Skeletal muscle cell (primary cell): Measurements from ENCODE around the gene DPP6.

Experiments
- DNase-seq: peaks from one replicate; pipeline ENCODE4 v3.0.0-alpha.2; 2010; ENCODE audit warnings: low read depth
- H3K4me3 ChIP-seq: 2 replicates; pipeline ENCODE4 v1.5.1; 2011; ENCODE audit warnings: low read depth, mild to moderate bottlenecking, control low read depth, low read length, moderate library complexity

Gene DPP6

DNA sequence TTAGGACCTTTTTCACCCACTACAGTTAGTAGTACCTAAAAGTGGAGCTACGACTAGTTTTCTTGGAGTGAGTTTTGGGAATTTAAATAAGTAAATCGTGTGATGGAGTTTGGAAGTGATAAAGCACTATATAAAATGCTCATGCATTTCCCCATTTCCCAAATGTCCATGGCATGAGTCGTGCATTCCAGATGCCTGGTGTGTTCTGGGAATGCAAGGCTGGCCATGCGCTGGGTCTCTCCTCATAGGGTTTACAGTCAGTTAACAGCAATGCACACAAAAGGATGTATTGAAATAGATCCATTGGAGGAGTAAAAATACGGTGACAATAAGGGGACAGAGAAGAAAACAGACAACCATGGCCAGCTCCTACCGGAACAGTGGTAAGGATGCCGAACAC lies 149.8 kb downstream of the DPP6 start:
- no peak for DNase-seq
- H3K4me3 ChIP-seq, result no peak overlapping the region

DNA sequence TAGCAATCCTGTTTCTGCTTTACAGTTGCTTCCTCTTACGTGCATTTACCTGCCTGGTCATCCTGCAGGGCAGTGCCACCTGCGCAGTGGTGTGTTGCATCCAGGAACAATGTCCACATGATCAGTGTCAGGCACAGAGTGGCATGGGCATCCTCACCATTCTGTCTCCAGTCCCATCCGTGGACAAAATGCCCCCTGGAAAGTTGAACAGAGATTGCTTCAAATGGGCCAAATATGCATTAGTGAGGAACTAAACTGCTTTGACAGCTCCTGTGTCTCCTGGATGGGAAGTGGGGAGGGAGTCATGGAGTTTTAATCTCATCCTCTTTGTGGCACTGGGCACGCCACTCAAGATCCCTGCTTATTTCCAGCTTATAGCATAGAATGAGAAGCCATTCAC lies 151.8 kb downstream of the DPP6 start:
- no peak for DNase-seq
- H3K4me3 ChIP-seq, result no peak overlapping the region

DNA sequence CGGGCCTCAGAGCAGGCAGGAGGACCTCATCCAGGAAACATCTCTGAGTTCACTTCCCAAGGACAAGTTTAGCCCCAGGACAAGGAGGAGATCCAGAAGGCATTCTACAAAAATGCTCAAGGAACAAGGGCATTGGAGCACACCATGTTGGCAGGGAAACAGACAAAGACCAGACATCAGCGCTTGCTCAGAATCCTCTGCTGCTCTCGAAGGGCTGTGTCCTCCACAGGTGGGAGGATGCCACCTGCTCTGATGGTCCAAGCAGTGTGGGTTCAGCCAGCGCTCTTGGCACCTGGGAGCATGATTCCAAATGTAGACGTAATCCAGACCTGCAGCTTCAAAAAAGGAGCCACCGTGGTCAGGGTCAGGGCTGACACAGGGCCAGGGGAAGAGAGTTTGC lies 160.7 kb downstream of the DPP6 start:
- DNase-seq, result no peak
- H3K4me3 ChIP-seq, result no peak overlapping the region

DNA sequence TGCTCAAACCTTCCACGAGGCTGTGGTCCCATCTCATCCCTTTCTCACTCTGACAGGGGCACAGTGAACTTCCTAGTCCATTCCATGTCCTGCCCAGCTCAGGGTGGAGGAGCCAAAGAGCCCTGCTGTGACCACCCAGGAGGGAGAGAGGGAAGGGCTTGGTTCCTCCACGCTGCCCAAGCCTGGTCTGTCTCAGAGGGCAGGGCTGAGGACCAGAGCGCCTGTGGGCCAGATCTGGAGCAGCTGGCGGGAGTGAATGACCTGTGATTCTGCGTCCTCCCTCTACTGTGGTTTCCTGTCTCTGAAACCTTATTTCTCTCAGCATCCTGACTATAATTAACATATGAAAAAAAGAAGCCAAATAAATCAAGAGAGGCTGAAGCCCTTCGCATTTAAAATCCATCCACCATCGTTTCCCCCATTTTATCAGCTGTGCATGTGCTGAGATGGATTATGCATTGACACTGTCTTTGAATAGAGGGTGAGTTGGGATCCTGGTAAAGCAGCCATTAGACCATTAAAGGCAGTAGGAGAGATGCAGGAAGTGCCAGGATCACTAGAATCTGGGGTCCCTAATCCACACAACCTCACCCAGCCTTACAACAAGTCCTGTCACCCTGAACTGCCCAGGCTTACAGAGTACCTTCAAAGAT lies 165.6 kb downstream of the DPP6 start:
- no peak overlapping the region for H3K4me3 ChIP-seq
- no peak for DNase-seq

DNA sequence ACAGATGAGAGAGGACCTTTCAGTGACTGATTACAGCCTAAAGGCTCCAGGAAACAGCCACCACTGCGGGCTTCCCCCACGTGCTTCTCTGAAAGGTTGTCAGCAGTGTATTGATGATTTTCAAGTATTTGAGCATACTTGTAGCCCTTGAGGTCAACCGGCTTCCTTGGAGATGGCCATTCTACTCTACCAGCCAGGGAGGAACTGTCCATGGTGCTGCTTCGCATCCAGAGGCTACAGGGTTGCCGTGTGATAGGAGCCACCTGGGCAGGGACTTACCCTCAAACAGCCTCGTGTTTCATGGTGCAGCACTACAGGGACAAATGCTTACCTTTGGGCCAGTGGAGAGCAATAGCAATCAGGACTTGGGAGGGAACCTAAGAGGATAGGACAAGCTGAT lies 179.5 kb downstream of the DPP6 start:
- DNase-seq, result no peak
- no peak overlapping the region for H3K4me3 ChIP-seq

DNA sequence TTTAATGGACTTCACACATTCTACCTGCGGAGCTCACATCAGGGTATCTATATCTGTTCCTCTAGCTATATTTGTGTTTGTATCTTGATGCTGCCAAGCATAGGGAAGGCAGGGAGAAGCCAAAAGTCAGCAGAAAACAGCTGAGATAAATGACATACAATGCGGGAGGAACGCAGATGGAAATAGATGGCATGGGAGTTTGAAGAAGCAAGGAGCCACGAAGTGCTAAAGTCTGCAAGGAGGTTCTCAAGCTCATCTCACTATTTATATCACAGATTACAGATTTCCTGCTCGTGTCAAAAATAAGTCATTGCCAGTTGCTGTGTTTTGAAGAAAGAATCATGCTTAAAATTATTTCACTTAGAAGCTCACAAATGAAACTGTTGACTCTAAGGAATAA lies 180.5 kb downstream of the DPP6 start:
- DNase-seq, result no peak
- H3K4me3 ChIP-seq, result no peak overlapping the region

DNA sequence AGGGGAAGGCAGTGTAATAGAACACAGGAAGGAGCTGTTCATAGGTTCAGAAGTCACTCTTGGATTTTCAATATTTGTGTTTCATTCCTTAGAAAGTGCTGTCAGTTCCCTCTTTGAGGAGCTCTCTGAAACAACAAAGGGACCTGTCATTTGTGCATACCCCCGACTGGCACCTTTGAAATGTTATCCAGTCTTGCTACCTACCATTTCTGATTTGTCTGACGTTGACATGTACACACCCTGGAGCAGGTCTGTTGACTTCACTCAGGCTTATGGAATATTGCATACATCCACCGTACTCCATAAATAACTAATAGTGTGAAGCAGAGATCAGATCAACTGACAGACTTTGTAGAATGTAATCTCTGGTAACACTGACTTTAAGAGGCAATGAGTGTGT lies 189.8 kb downstream of the DPP6 start:
- no peak for DNase-seq

DNA sequence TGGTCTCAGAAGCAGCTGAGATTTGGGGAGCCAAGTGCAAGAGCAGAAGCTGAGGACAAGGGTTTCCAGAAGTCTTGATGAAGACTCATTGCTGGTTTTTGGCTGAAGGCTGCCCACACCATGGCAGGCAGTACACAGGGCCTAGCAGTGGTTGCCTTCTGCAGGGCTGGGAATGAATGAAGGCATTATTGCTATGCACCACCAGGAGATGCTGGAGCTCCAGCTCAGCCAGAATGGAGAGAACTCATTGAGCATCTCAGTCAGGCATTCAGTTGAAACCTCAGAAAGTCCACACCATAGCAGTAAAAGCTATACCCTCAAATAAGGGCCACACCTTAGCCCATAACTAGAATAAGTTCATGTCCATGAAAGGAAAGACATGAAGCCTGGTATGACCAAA lies 190.5 kb downstream of the DPP6 start:
- DNase-seq, result no peak
- no peak overlapping the region for H3K4me3 ChIP-seq

More for the DNA sequence above, 189.8 kb downstream of the DPP6 start:
- H3K4me3 ChIP-seq, result no peak overlapping the region

DNA sequence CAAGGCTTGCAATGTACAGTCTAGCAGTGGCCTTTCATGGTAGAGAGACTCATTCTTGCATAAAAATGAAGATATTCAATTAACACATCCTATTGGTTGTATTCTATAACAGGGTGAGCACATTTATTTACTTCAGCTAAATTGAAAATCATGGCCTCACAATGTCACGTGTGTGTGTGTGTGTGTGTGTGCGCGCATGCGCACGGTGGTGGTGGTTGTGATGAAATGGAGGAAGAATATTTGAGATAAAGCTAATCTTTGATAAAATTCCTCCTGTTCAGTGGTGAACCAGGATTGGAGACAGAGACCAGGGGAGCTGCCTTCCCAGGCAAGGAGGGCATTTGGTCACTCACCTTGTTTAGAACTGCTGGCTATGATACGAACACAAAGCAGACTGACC lies 199.8 kb downstream of the DPP6 start:
- no peak for DNase-seq
- no peak overlapping the region for H3K4me3 ChIP-seq

DNA sequence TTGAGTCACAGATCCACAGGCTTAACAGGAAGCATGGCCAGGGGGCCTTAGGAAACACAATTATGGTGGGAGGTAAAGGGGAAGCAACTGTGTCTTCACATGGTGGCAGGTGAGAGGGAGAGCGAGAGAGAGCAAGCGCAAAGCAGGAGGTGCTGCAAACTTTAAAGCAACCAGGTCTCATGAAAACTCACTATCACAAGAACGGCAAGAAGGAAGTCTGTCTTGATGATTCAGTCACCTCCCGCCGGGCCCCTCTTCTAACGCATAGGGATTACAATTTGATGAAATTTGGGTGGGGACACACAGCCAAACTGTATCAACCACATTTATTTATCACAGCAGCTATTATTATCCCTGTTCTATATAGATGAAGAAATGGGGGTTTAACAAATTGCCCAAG lies 201.6 kb downstream of the DPP6 start:
- no peak for DNase-seq
- H3K4me3 ChIP-seq, result no peak overlapping the region

DNA sequence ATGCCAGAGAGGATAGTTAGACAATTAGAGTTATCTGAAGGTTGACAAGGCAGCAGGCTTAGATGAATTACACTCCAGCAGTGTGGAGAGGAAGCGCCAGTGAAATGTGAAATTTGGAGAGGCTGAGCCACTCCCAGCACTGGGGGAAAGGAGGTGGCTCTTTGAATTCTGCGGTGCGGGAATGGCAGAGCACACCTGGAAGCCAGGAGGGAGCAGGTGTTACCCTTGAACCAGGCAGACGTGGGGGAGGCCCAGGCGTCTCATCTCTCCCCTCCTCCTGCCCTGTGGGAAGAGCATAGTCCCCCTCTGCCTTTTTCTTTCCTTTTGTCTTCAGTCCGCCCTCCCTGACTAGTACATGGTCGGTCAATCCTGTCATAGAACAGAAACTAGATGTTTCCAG lies 203.1 kb downstream of the DPP6 start:
- no peak for DNase-seq
- H3K4me3 ChIP-seq, result no peak overlapping the region

DNA sequence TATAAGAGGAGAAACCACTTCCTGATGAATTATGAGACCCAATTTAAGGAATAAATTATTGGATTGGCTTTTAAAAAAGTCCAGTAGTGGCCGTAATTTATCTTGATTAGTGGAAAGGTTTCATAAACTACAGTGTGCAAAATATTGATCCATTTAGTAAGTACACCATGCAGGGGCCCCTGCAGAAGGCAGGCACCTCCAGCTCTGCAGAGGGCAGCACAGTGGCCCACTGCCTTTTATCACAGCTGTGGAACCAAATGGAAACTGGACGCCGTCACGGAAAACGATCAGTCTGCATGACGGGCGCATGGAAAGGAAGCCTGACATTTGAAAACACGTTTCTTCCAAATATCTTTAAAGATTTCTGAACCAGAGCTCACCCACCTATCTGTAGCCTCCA lies 204.0 kb downstream of the DPP6 start:
- no peak for DNase-seq
- no peak overlapping the region for H3K4me3 ChIP-seq

DNA sequence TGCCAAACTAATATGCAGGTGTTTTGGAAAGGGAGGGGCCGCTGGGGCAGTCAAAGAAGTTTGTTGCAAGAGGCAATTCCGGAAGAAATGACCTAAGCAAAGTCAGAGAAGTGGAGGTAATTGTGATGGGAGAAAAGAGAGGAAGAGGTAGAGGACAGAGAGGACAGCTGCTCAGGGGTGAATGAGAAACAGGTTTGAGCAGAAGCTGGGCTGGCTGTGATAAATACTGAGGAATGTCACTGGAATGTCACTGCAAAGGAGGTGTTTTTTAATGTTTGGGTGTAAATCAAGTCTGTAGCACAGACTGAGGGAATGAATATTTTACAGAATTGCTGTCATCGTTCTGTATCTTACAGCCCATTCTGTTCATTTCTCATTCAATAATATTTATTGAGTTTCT lies 207.2 kb downstream of the DPP6 start:
- DNase-seq, result no peak
- no peak overlapping the region for H3K4me3 ChIP-seq

DNA sequence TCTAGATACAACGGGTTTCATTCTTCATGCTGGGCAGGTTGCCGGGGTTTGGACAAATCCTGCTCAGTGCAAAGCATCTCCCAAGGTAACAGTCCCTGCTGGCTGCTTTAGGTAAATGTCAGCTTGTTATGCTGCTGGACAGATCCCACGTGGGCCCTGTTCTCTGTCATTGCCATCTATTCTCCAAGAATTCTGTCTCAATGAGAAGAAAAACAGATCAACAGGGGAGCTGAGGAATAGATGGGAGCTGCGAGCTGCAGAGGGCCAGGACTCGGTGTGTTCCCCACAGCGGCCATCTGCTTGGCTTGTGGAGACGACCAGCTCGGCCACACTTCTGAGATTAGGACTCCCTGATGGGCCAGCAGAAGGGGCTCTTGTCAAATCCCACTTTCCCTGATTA lies 235.2 kb downstream of the DPP6 start:
- H3K4me3 ChIP-seq, result no peak overlapping the region
- no peak for DNase-seq

DNA sequence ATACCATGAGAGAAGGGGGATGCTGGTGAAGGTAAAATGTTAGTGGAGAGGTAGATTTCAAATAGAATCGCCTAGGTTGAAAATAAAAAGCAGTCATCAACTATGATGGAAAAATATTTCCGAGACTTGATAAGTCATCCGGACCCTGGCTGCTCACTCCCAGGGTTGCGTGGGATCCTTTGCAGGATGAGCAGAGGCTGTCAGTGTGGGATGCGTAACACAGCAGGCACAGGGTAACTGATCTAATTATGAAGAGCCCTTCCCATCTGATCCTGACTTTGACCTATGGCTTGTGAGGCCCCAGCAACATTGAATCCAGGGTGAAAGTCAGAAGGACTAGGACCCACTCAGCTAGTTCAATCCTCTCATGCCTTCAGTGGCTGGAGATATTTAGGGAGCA lies 236.9 kb downstream of the DPP6 start:
- DNase-seq, result no peak
- no peak overlapping the region for H3K4me3 ChIP-seq

DNA sequence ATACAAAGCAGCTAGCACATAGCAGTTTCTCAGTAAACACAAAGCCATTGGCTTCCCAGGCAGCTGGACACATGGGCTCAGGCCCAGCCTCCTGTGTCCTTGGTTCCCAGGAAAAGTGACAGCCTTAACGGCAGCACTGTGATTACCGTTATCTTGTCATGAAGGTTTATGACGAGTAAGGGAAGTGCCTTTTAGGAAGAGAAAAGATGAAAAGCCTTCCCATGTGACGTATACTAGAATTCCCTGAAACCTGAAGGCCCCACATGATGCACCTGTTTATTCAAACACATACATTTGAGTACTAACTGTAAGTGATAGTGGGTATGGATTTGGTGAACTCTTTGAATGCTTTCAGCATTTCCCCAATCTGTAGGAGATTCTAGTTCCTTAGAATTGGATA lies 244.2 kb downstream of the DPP6 start:
- no peak for DNase-seq
- H3K4me3 ChIP-seq, result no peak overlapping the region

DNA sequence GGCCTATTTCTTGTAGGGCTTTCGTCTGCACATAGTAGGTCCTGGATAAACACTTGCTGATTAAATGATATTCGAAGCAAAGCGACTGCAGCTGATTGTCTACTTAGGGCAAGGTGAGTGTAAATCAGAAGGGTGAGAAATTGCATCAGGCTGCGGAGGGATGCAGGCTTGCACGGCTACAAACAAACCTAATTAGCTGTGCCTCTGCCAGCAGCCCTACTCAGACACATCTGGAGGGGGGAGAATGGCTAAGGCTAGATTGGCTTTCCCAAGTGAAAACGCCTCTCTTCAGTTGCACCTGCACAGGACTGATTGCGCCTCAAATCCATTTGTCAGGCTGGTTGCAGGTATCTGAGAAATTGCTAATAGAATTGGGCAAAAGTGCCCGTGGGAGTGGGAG lies 247.5 kb downstream of the DPP6 start:
- H3K4me3 ChIP-seq, result no peak overlapping the region
- no peak for DNase-seq

DNA sequence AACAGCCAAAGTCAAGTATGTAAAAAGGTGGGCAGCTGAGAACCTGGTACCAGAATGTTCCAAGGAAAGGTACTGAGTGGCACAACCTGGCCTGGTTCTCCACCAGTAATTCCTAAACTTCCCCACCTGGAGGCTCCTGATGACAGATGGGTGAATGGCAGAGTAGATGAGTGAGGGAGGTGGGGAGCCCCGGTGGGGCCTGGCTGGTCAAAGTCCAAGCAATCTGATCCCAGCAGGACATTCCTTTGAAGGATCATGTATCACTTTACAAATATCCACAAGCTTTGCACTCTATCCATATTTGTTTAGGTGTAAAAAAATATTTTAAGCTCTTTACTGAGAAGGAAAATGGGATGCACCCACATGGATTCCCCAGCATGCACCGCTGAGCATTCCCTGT lies 250.2 kb downstream of the DPP6 start:
- DNase-seq, result no peak
- H3K4me3 ChIP-seq, result no peak overlapping the region

DNA sequence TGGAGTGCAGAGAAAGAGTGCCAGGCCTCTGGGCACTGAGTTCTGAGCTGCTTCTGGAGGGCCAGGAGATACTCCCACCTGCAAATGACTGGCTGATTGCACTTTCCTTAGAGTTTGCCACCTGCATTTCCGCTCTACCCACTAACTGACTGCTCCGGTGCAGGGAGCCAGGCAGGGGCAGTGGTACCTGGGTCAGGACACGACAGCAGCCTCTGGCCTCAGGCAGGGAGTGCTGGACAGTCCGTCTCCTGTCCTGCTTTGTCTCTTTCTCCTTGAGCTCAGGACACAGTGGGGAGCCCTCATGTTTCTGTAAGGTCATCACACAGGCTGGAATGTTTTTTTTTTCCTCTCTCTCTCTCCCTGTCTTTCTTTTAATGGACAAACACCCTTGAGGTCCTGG lies 252.0 kb downstream of the DPP6 start:
- H3K4me3 ChIP-seq, result no peak overlapping the region
- no peak for DNase-seq

DNA sequence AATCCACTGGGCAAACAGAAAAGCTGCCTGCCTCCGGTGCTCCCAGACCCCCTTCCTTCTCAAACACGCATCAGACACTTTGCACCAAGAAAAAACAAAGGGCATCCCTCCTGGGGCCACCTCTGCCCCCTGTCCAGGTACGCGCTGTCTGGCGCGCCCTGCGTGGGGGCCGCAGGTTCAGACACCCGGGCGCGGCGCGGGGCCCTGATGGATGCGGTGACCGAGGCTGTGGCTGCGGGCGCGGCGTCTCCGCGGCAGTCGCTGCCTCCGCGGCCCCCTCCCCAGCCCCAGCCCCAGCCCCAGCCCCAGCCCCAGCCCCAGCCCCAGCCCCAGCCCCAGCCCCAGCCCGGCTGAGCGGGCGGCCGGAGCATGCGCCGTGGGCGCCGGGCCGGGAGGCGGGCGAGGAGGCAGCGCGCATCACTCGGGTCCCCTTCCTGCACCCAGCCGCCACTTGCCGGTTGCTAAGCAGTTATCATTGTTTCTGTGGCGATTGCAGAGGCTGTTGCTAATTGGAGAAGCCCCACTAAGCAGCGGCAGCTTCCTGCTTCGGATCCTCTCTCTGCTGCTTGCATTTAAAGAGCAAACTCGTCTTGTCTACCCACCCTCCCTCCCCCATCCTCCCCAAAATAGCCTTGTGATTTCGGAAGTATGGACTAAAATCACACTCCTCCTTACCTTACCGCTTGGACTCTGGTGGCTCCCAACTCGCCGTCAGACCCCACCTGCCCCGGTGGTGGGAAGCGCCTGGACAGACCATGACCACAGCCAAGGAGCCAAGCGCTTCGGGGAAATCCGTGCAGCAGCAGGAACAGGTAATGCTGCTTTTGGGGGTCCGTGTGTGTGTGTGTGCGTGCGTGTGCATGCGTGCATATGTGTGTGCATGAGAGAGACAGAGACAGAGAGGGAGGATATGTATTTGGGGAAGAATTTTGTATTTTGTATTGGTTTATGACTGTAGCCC lies 252.8 kb downstream of the DPP6 start:
- no peak overlapping the region for H3K4me3 ChIP-seq

DNA sequence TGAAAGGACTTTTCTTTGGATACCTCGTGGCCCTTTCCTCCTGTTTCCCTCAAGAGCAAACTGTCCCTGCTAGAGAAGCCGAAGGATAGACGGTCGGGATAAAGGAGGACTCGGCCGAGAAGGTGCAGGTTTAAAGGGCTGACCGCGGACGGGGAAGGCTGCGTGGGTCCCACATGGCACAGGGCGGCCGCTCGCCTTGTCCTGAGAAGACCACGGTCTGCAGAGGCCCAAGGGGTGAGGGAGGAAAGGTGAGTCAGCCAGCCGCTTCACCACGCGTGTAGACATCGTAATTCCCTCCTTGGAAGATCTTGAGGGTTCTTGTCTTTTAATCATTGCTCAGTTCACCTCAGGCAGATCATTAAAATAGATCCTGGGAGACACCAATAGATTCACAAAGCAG lies 253.8 kb downstream of the DPP6 start:
- no peak for DNase-seq
- no peak overlapping the region for H3K4me3 ChIP-seq

More for the DNA sequence above, 252.8 kb downstream of the DPP6 start:
- no peak for DNase-seq
